Measurements from ENCODE around the gene FBXO17. TPM values are rescaled to one million over a fixed set of nuclear protein-coding genes. Genes with fewer than 3 reads are reported as not detected.

Gene FBXO17
- total and polyA plus RNA-seq, 2 experiments from 2014 or later, result 39.3 to 65.3 TPM

GRCh38 chr19:38953677-38954076, 21.9 kb downstream of the FBXO17 start:
- Histone ChIP-seq H3K27me3 (no peaks in the 10 kb centered on the region), H3K4me1 (ENCODE audit: low read depth) (no peaks in the 10 kb centered on the region), H3K27ac (no peak overlapping the region), H3K4me3 (no peak overlapping the region), H3K36me3 (no peaks in the 10 kb centered on the region), H3K9me3 (ENCODE audit: low read depth) (no peaks in the 10 kb centered on the region)
- no peak for TF ChIP-seq CTCF (IDR thresholded peaks at IDR 0.05; ENCODE audit: low read depth, low read length)
- DNase-seq (ENCODE audit: low read depth in 1 of 2, low spot score in 1 of 2), result no peak

DNA sequence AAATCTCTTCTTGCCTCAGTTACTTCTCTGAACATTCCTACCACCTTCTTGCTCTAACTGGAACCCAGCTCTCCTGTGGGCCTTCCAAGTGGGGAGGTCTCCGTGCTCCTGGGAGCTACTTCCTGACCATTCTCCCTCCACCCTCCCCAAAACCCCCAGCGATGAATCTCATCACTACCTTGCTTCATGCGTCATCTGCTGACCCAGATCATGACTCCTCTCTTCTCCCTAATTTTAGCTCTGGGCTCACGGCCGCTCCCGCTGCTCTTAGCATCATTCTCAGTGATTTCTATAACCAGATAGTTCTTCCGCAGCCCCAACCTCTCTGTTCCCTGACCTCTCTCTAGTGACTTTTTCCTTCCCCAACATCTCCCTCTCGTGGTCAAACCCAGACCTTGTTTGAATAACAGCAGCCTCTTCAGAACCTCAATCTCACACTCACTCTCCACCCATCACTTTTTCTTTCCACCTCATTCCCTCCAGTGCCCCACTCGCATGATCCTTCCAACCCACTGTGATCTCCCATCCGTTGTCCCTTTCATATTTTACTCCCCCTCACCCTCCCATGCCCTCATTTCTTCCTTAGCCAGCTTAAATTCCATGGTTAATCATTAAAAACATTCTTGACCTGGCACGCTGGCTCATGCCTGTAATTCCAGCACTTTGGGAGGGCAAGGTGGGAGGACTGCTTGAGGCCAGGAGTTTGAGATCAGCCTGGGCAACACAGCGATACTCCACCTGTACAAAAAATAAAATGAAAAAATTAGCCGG, 23.0 kb downstream of the FBXO17 start:
- peak; percentile 21 for TF ChIP-seq CTCF (IDR thresholded peaks at IDR 0.05; ENCODE audit: low read depth, low read length)
- no peaks in the 10 kb centered on the region for H3K36me3 ChIP-seq
- H3K27ac ChIP-seq, result no peak overlapping the region
- H3K27me3 ChIP-seq, result no peaks in the 10 kb centered on the region
- peak; percentile 11 to 43 for DNase-seq (ENCODE audit: low read depth in 1 of 2, low spot score in 1 of 2)
- H3K9me3 ChIP-seq (ENCODE audit: low read depth), result no peaks in the 10 kb centered on the region
- H3K4me1 ChIP-seq (ENCODE audit: low read depth), result no peaks in the 10 kb centered on the region
- no peak overlapping the region for H3K4me3 ChIP-seq

DNA sequence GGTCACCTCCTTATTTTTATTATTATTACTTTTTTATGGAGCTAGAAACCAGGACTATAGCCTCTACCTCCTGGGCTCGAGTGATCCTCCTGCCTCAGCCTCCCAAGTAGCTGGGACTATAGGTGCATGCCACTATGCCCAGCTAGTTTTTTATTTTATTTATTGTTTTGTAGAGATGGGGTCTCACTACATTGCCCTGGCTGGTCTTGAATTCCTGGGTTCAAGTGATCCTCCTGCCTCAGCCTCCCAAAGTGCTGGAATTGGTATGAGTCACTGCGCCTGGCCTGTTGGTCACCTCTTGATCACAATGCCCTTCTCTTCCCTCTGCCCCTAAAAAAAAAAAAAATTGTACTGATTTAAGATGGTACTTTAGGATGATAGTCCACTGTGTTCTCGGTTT, 24.4 kb downstream of the FBXO17 start:
- no peaks in the 10 kb centered on the region for H3K27me3 ChIP-seq
- H3K36me3 ChIP-seq, result no peaks in the 10 kb centered on the region
- no peak overlapping the region for H3K27ac ChIP-seq
- no peaks in the 10 kb centered on the region for H3K9me3 ChIP-seq (ENCODE audit: low read depth)
- no peak overlapping the region for H3K4me3 ChIP-seq
- no peak for TF ChIP-seq CTCF (IDR thresholded peaks at IDR 0.05; ENCODE audit: low read depth, low read length)
- no peak for DNase-seq (ENCODE audit: low read depth in 1 of 2, low spot score in 1 of 2)
- no peaks in the 10 kb centered on the region for H3K4me1 ChIP-seq (ENCODE audit: low read depth)

GRCh38 chr19:38949580-38950367, 25.8 kb downstream of the FBXO17 start:
- Histone ChIP-seq H3K36me3 (peaks cover 2% of the 10 kb centered on the region), H3K27me3 (no peaks in the 10 kb centered on the region), H3K9me3 (ENCODE audit: low read depth) (no peaks in the 10 kb centered on the region), H3K27ac (no peak overlapping the region), H3K4me1 (ENCODE audit: low read depth) (no peaks in the 10 kb centered on the region), H3K4me3 (peak overlapping the region; percentile 12)
- DNase-seq (ENCODE audit: low read depth in 1 of 2, low spot score in 1 of 2), result peak; percentile 89 to 92
- TF ChIP-seq CTCF (IDR thresholded peaks at IDR 0.05; ENCODE audit: low read depth, low read length), result no peak

DNA sequence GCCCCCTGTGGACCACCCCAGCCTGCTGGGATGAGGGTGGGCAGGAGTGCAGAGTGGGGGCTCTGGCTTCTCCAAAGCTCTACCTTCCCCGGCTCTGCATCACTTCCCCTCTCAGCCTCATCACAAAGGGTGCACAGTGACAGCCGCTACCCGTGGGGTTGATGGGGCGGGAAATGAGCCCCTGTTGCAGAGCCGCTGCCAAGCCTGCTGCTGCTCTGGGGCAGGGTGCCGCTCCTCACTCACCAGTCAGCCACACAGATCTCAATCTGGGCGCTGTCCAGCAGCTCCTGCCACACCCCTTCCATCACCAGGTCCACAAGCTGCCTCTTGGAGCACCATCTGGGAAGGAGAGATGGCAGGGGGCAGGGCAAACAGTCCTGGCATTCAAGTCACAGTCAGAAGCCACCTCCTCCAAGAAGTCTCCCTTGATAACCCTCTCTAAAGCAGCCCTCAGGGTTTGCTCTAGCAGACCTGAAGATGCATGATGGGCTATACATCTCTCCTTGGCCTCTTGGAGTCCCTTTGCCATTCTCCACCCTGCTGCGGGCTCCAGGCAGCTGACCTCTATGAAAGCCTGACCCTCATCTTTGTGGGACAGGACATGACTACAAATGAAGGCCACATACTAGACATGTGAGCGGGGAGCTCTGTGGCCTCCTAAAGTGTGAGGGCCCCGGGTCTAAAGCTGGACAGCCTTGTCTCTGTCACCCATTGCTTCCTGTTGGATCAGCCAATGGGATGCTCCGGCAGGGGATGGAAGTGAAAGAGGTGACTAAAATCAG, 29.1 kb downstream of the FBXO17 start:
- H3K4me1 ChIP-seq (ENCODE audit: low read depth), result no peaks in the 10 kb centered on the region
- DNase-seq (ENCODE audit: low read depth in 1 of 2, low spot score in 1 of 2), result no peak
- no peak for TF ChIP-seq CTCF (IDR thresholded peaks at IDR 0.05; ENCODE audit: low read depth, low read length)
- no peak overlapping the region for H3K27ac ChIP-seq
- peaks cover 4% of the 10 kb centered on the region for H3K36me3 ChIP-seq
- no peak overlapping the region for H3K4me3 ChIP-seq
- no peaks in the 10 kb centered on the region for H3K27me3 ChIP-seq
- no peaks in the 10 kb centered on the region for H3K9me3 ChIP-seq (ENCODE audit: low read depth)

Measured in cardiac muscle cell (in vitro differentiated cells and primary cell).